IPS-18a (cell line): ENCODE results near the gene CCDC85A.

Source experiments
- H3K27ac ChIP-seq: one replicate; pipeline ENCODE4 v1.5.1; 2013; ENCODE audit warnings: low read length
- H3K27me3 ChIP-seq: one replicate; pipeline ENCODE4 v1.6.1; 2013; ENCODE audit warnings: mild to moderate bottlenecking, low read length; ENCODE audit not compliant: control insufficient read depth, insufficient read depth
- H3K36me3 ChIP-seq: one replicate; pipeline ENCODE4 v1.6.1; 2013; ENCODE audit warnings: low read depth, low read length; ENCODE audit not compliant: control insufficient read depth
- H3K4me1 ChIP-seq: one replicate; pipeline ENCODE4 v1.6.1; 2013; ENCODE audit warnings: low read depth, low read length; ENCODE audit not compliant: control insufficient read depth
- H3K4me3 ChIP-seq: one replicate; pipeline ENCODE4 v1.5.1; 2013; ENCODE audit warnings: low read length
- H3K9ac ChIP-seq: one replicate; pipeline ENCODE4 v1.6.1; 2013; ENCODE audit warnings: mild to moderate bottlenecking, low read length, moderate library complexity
- H3K9me3 ChIP-seq: one replicate; pipeline ENCODE4 v1.6.1; 2013; ENCODE audit warnings: low read depth, low read length; ENCODE audit not compliant: control insufficient read depth

Gene CCDC85A

DNA sequence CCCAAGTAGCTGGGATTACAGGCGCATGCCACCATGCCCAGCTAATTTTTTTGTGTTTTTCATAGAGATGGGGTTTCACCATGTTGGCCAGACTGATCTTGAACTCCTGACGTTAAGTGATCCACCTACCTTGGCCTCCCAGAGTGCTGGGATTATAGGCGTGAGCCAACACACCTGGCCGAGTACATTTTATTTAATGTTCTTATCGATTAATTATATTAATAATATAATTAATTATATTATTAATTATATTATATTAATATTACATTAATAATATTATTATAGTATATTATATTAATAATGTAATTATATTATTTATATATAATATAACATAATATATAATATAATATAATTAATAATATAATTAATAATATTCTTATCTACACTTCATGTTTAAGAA is 101.4 kb downstream of the CCDC85A start:
- Histone ChIP-seq H3K9ac (no peak overlapping the region), H3K4me1 (no peaks in the 10 kb centered on the region), H3K36me3 (no peaks in the 10 kb centered on the region), H3K4me3 (no peak overlapping the region), H3K9me3 (no peaks in the 10 kb centered on the region), H3K27me3 (no peaks in the 10 kb centered on the region), H3K27ac (no peak overlapping the region)

DNA sequence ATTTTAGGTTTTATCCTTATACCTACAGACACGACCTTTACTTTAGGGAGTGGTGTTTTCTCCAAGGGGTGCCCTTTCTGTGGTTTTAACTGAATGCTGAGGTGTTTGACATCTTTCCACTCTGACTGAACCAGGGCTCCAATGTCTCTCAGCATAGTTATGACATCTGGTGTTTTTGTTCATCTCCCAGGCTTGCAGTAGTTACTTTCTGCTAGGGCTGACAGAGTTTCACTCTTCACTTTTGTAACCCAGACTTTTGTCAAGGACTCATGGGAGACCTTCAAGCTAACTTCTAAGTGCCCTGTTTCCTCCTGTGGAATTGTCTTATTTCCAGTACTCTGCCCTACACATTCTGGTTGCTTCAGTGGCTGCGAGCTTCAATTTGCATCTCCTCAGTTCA is 103.1 kb downstream of the CCDC85A start:
- Histone ChIP-seq H3K27ac (no peak overlapping the region), H3K27me3 (no peaks in the 10 kb centered on the region), H3K9ac (no peak overlapping the region), H3K9me3 (no peaks in the 10 kb centered on the region), H3K4me3 (no peak overlapping the region), H3K4me1 (no peaks in the 10 kb centered on the region), H3K36me3 (no peaks in the 10 kb centered on the region)

DNA sequence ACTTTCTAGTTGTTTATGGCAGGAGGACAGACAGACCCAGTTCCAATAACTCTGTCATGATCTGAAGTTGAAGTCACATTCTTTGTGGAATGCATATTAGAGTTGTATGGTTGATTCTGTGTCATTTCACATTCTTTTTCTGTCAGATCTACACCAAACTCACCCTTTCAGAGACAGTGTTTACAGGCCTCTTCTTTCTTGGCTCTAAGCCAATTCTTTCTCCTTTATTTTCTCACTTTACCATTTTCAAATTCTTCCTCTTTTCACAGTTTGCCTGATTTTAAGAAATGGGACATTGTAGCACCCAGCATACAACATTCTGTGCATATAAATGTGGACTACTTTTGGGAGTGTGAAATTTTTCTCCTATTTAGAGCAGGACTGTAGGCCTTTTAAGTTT is 103.7 kb downstream of the CCDC85A start:
- Histone ChIP-seq H3K9ac (no peak overlapping the region), H3K27ac (no peak overlapping the region), H3K4me1 (no peaks in the 10 kb centered on the region), H3K9me3 (no peaks in the 10 kb centered on the region), H3K4me3 (no peak overlapping the region), H3K36me3 (no peaks in the 10 kb centered on the region), H3K27me3 (no peaks in the 10 kb centered on the region)

GRCh38 chr2:56287974-56288373 is 104.2 kb downstream of the CCDC85A start:
- Histone ChIP-seq H3K27ac (no peak overlapping the region), H3K9me3 (no peaks in the 10 kb centered on the region), H3K36me3 (no peaks in the 10 kb centered on the region), H3K9ac (no peak overlapping the region), H3K27me3 (no peaks in the 10 kb centered on the region), H3K4me1 (no peaks in the 10 kb centered on the region), H3K4me3 (no peak overlapping the region)

DNA sequence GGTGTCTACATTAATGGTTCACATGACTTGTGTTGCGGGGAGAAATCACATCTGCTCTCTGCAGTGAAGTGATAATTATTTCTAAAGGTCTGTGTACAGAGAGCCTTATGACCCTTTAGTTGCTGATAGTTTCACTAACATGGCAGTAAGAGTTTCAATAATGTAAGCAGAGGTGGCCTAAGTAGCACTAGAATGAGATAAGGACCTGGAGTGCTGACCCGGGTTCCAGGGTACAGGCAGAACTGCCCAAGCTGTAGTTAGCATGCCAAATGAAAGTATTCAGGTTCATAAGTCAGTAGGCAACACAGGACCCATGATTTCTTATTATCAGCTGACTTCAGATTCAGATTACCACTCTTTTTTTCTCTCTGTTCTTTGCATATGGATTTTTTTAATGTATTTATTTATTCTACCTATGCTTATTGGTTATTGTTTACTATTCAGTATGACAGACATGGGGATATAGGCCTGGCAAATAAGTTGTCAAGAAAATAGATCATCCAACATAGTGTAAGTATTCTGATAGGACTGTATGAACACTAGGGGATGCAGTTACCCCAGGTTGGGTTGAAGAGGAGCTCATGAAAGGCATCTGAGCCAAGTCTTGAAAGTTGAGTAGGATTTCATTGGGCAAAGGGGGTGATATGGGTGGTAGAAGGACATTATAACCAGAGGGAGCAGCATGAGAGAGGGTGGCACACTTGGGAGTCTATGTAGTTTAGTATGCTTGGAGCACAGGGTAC is 105.2 kb downstream of the CCDC85A start:
- no peaks in the 10 kb centered on the region for H3K4me1 ChIP-seq
- H3K27me3 ChIP-seq: no peaks in the 10 kb centered on the region
- H3K27ac ChIP-seq: no peak overlapping the region
- no peaks in the 10 kb centered on the region for H3K9me3 ChIP-seq
- no peak overlapping the region for H3K4me3 ChIP-seq
- H3K9ac ChIP-seq: no peak overlapping the region
- no peaks in the 10 kb centered on the region for H3K36me3 ChIP-seq

- H3K27me3 ChIP-seq: no peaks in the 10 kb centered on the region
- no peaks in the 10 kb centered on the region for H3K36me3 ChIP-seq
- no peak overlapping the region for H3K9ac ChIP-seq
- peaks cover 3% of the 10 kb centered on the region for H3K4me1 ChIP-seq
- H3K9me3 ChIP-seq: no peaks in the 10 kb centered on the region
- no peak overlapping the region for H3K4me3 ChIP-seq
- no peak overlapping the region for H3K27ac ChIP-seq
Observed at GRCh38 chr2:56291711-56292110, 107.9 kb downstream of the CCDC85A start.

DNA sequence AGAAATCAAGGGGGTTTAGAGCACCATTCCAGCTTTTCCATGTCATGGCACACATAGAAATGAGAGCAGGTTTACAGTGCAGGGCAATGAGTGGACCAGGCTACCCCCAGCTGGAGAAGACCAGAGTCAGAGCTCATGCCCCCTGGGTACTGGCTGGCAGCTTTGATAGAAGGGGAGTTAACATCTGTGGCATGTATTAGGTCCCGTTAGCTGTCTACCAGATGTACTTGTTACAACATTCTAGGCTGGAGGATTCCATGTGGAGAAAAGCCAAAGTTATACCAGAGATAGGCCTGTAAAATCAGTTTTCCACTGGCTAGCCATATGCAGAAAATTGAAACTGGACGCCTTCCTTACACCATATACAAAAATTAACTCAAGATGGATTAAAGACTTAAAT is 109.2 kb downstream of the CCDC85A start:
- Histone ChIP-seq H3K4me3 (no peak overlapping the region), H3K9ac (no peak overlapping the region), H3K36me3 (no peaks in the 10 kb centered on the region), H3K9me3 (no peaks in the 10 kb centered on the region), H3K27me3 (no peaks in the 10 kb centered on the region), H3K27ac (no peak overlapping the region), H3K4me1 (peaks cover 3% of the 10 kb centered on the region)

GRCh38 chr2:56295666-56296065 is 111.9 kb downstream of the CCDC85A start:
- H3K27me3 ChIP-seq: no peaks in the 10 kb centered on the region

GRCh38 chr2:56297671-56298070 is 113.9 kb downstream of the CCDC85A start:
- H3K9ac ChIP-seq: no peak overlapping the region
- H3K9me3 ChIP-seq: no peaks in the 10 kb centered on the region
- H3K4me1 ChIP-seq: peaks cover 3% of the 10 kb centered on the region
- H3K27ac ChIP-seq: no peak overlapping the region
- H3K27me3 ChIP-seq: no peaks in the 10 kb centered on the region
- no peak overlapping the region for H3K4me3 ChIP-seq
- H3K36me3 ChIP-seq: no peaks in the 10 kb centered on the region

More at GRCh38 chr2:56295666-56296065, 111.9 kb downstream of the CCDC85A start:
- H3K36me3 ChIP-seq: no peaks in the 10 kb centered on the region
- H3K27ac ChIP-seq: no peak overlapping the region
- H3K9me3 ChIP-seq: no peaks in the 10 kb centered on the region
- peaks cover 3% of the 10 kb centered on the region for H3K4me1 ChIP-seq
- no peak overlapping the region for H3K4me3 ChIP-seq
- H3K9ac ChIP-seq: no peak overlapping the region

GRCh38 chr2:56299171-56299691 is 115.4 kb downstream of the CCDC85A start:
- H3K9ac ChIP-seq: no peak overlapping the region

DNA sequence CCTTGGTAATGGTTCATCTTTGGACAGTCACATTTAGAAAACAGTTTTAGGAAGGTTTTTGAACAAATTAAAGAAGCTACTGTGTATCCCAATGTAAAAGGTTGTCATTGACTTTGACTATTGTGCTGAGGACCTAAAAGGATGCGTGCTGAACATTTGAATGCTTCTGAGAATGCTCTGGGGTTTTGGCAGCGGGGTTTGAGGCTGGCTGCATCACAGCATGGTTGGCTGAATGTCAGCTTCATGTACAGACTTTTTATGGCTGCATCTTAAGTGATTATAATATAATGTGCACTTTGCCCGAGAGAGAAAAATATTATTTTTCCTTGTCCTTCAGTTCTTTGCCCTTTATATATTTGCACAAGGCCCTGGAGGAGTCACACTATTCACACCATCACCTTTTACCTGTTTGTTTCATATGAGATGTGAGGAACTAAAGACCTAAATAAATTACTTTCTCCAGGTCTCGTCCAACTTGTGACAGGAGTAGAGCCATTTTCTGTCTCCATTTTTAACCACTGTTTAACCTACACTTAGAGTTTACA is 125.9 kb downstream of the CCDC85A start:
- Histone ChIP-seq H3K36me3 (no peaks in the 10 kb centered on the region), H3K27ac (no peak overlapping the region), H3K4me3 (no peak overlapping the region), H3K4me1 (no peaks in the 10 kb centered on the region), H3K9me3 (no peaks in the 10 kb centered on the region), H3K27me3 (no peaks in the 10 kb centered on the region), H3K9ac (no peak overlapping the region)

More at GRCh38 chr2:56299171-56299691, 115.4 kb downstream of the CCDC85A start:
- Histone ChIP-seq H3K27ac (no peak overlapping the region), H3K36me3 (no peaks in the 10 kb centered on the region), H3K27me3 (no peaks in the 10 kb centered on the region), H3K4me3 (no peak overlapping the region), H3K9me3 (no peaks in the 10 kb centered on the region), H3K4me1 (peaks cover 3% of the 10 kb centered on the region)

- no peak overlapping the region for H3K9ac ChIP-seq
- H3K4me1 ChIP-seq: no peaks in the 10 kb centered on the region
- H3K4me3 ChIP-seq: no peak overlapping the region
- H3K27me3 ChIP-seq: no peaks in the 10 kb centered on the region
- no peaks in the 10 kb centered on the region for H3K36me3 ChIP-seq
- H3K9me3 ChIP-seq: no peaks in the 10 kb centered on the region
- no peak overlapping the region for H3K27ac ChIP-seq
Observed at GRCh38 chr2:56313500-56313921, 129.7 kb downstream of the CCDC85A start.
